Mucosa of descending colon (tissue), 3 donors: ENCODE measurements around the gene ATP1A3. TPM values are rescaled to one million over a fixed set of nuclear protein-coding genes. Genes with fewer than 3 reads are reported as not detected.

Source experiments
- ATAC-seq: fragments of 200-7000 bp; cut with Tn5 transposase; one replicate; pipeline ENCODE4 v1.9.1; 2020; ENCODE audit warnings: mild to moderate bottlenecking, moderate library complexity
- DNase-seq, 3 donors: peaks; one replicate each; pipeline ENCODE4 v3.0.0-alpha.2; 2020
- H3K36me3 ChIP-seq: fragments of 200-600 bp; one replicate; pipeline ENCODE4 v1.8.0; 2021; ENCODE audit warnings: low read depth, mild to moderate bottlenecking
- H3K4me1 ChIP-seq: fragments of 200-600 bp; one replicate; pipeline ENCODE4 v1.8.0; 2021; ENCODE audit warnings: low read depth, mild to moderate bottlenecking
- H3K4me3 ChIP-seq: fragments of 200-600 bp; one replicate; pipeline ENCODE4 v1.8.0; 2021; ENCODE audit warnings: mild to moderate bottlenecking
- H3K9me3 ChIP-seq: fragments of 200-600 bp; one replicate; pipeline ENCODE4 v1.8.0; 2021; ENCODE audit warnings: mild to moderate bottlenecking
- CTCF ChIP-seq: fragments of 200-600 bp; IDR thresholded peaks from one replicate; pipeline ENCODE4 v1.8.0; 2022; ENCODE audit warnings: antibody characterized with exemption, mild to moderate bottlenecking
- intact Hi-C, 2 donors: fragments of 100-400 bp; cut with DNase I in 1 of 2; cut with micrococcal nuclease in 1 of 2; formaldehyde crosslinking; loops; one replicate each; pipeline versions ENCODE4 v1.11.0 to v1.11.1; 2022; cut with DNase I, micrococcal nuclease
- total RNA-seq, 3 donors: library from RNA; stranded (reverse); fragmentation: NEBNext Ultra II Directional in 2 of 3; extraction: Animal tissue kit (Norgen Biotek cat#: 25700) in 2 of 3; gene quantifications; one replicate each; pipeline versions ENCODE4 v1.2.1 to v1.2.4, GENCODE V29; 2021 to 2023
- donor health status: DM: no; HTN: no; CAD: no; lungs with moderate emphysema.
- donor health status: DM: no; HTN: no; CAD: no.
- donor health status: DM: no; HTN: yes; CAD: no.

The ATP1A3 gene
- total RNA-seq, 3 donors from 2014 or later: 8.3 TPM; not detected in 2

- no peak for DNase-seq
- H3K4me1 ChIP-seq: no peaks in the 10 kb centered on the region
- intact Hi-C loops: no loop called here
- TF ChIP-seq CTCF: no peak
- ATAC-seq: no peak
- H3K36me3 ChIP-seq: no peaks in the 10 kb centered on the region
- H3K4me3 ChIP-seq: no peak overlapping the region
- H3K9me3 ChIP-seq: no peaks in the 10 kb centered on the region
Observed at GRCh38 chr19:42024622-42025111, 30.6 kb upstream of the ATP1A3 start.

- intact Hi-C loops: no loop called here
- no peaks in the 10 kb centered on the region for H3K36me3 ChIP-seq
- TF ChIP-seq CTCF: no peak
- no peak for DNase-seq
- H3K4me3 ChIP-seq: no peak overlapping the region
- ATAC-seq: no peak
- no peaks in the 10 kb centered on the region for H3K9me3 ChIP-seq
- H3K4me1 ChIP-seq: no peaks in the 10 kb centered on the region
Observed at GRCh38 chr19:42023943-42024260, 29.9 kb upstream of the ATP1A3 start.

GRCh38 chr19:42023121-42023942 is 29.3 kb upstream of the ATP1A3 start:
- Histone ChIP-seq H3K36me3 (no peaks in the 10 kb centered on the region), H3K9me3 (no peaks in the 10 kb centered on the region), H3K4me3 (no peak overlapping the region), H3K4me1 (no peaks in the 10 kb centered on the region)
- peak; percentile 12 for TF ChIP-seq CTCF
- peak; percentile 47 for ATAC-seq
- peak in 2 of 3 donors; percentile 34 to 35 for DNase-seq
- intact Hi-C loops: no loop called here

- no peaks in the 10 kb centered on the region for H3K9me3 ChIP-seq
- no peak overlapping the region for H3K4me3 ChIP-seq
- no peak for ATAC-seq
- no peak for TF ChIP-seq CTCF
- no peaks in the 10 kb centered on the region for H3K4me1 ChIP-seq
- no peak for DNase-seq
- intact Hi-C loops: no loop called here
- H3K36me3 ChIP-seq: no peaks in the 10 kb centered on the region
Observed at GRCh38 chr19:42022616-42023015, 28.6 kb upstream of the ATP1A3 start.

GRCh38 chr19:42021185-42021584 is 27.2 kb upstream of the ATP1A3 start:
- intact Hi-C loops: no loop called here
- TF ChIP-seq CTCF: no peak
- H3K9me3 ChIP-seq: no peaks in the 10 kb centered on the region
- H3K4me3 ChIP-seq: no peak overlapping the region
- H3K4me1 ChIP-seq: no peaks in the 10 kb centered on the region
- H3K36me3 ChIP-seq: no peaks in the 10 kb centered on the region
- DNase-seq (no peak), ATAC-seq (no peak)
